H1 (cell line): ENCODE measurements around the gene MRAP. TPM values are rescaled to one million over a fixed set of nuclear protein-coding genes. Genes with fewer than 3 reads are reported as not detected.
A peak's percentile ranks its signal among the peaks of the same experiment; 100 is the strongest.

Experiments
- ATF3 ChIP-seq: IDR thresholded peaks from 2 replicates; pipeline ENCODE4 v1.6.1; 2011; ENCODE audit warnings: low read depth, mild to moderate bottlenecking, low read length; ENCODE audit not compliant: insufficient read depth
- CHD7 ChIP-seq: fragments of 300-600 bp; sonication (generic); IDR thresholded peaks from 2 replicates; pipeline ENCODE4 v1.7.1; 2012; ENCODE audit warnings: low read length, moderate library complexity, mild to moderate bottlenecking, inconsistent platforms; ENCODE audit not compliant: insufficient replicate concordance
- CTBP2 ChIP-seq: IDR thresholded peaks from 2 replicates; pipeline ENCODE4 v1.7.0; 2011; ENCODE audit warnings: borderline replicate concordance, mild to moderate bottlenecking, moderate library complexity, mixed read lengths, low read length; ENCODE audit not compliant: insufficient read depth, insufficient read length
- EGR1 ChIP-seq: IDR thresholded peaks from 2 replicates; pipeline ENCODE4 v1.6.1; 2011; ENCODE audit warnings: low read depth, low read length, borderline replicate concordance
- RAD21 ChIP-seq, 2 experiments: IDR thresholded peaks in 1 of 2; conservative IDR thresholded peaks in 1 of 2; 2 replicates each; pipeline ENCODE4 v1.6.1; 2011; ENCODE audit warnings: low read depth in 2 of 2, low read length in 2 of 2, improper control_type of control experiment in 1 of 2, inconsistent platforms in 1 of 2, mild to moderate bottlenecking in 1 of 2, moderate library complexity in 1 of 2
- RXRA ChIP-seq: IDR thresholded peaks from 2 replicates; pipeline ENCODE4 v1.6.1; 2011; ENCODE audit warnings: low read depth, mild to moderate bottlenecking, low read length, moderate library complexity; ENCODE audit not compliant: insufficient read depth
- SIX5 ChIP-seq: IDR thresholded peaks from 2 replicates; pipeline ENCODE4 v1.6.1; 2011; ENCODE audit warnings: mild to moderate bottlenecking, low read depth, low read length
- polyA plus RNA-seq, 7 experiments: library from polyadenylated mRNA; depleted of rRNA in 3 of 7; stranded (reverse) in 5 of 7; unstranded in 2 of 7; fragments of >200 nt in 5 of 7; fragments of 200-250 nt in 2 of 7; gene quantifications; 1 replicate in 5 of 7; 2 replicates in 1 of 7; 4 replicates in 1 of 7; pipeline versions ENCODE4 v1.2.1 to v1.2.3, GENCODE V29; 2011 to 2013; ENCODE audit warnings: missing spikeins in 2 of 7, mixed read lengths in 2 of 7
- total RNA-seq: library from RNA; stranded (reverse); fragmentation: NEBNext Ultra II Directional; extraction: Animal tissue kit (Norgen Biotek cat#: 25700); gene quantifications from 2 replicates; pipeline ENCODE4 v1.2.1, GENCODE V29; 2021

Gene MRAP
- total and polyA plus RNA-seq, 2 of the 8 experiments (the other 6 are each of a cell fraction or from before 2014, with no cell fraction given) = not detected

- TF ChIP-seq CTBP2 (peak; percentile 8), RXRA (no peak), RAD21 (IDR thresholded peaks at IDR 0.05 in 1 of 2, conservative IDR thresholded peaks at IDR 0.05 in 1 of 2; ENCODE audit: low read depth in 2 of 2, low read length in 2 of 2) (peak; percentile 71 to 72), ATF3 (no peak), EGR1 (peak; percentile 24; the same call in 1 of the 2 replicates), CHD7 (no peak), SIX5 (no peak)
Measured at GRCh38 chr21:32306021-32306780, 7.5 kb downstream of the MRAP start (continued).
